Testis (tissue), 2 donors: ENCODE results near the gene METTL4.

Source experiments
- POLR2A ChIP-seq: fragments of 450-650 bp; IDR thresholded peaks from one replicate; pipeline ENCODE4 v1.6.1; 2017; ENCODE audit warnings: antibody characterized with exemption, mild to moderate bottlenecking, moderate library complexity
- TF ChIP-seq, protein P1 (sequence below), 3 experiments: fragments of 450-650 bp in 2 of 3; fragments of 200-600 bp in 1 of 3; sonication (generic) in 1 of 3; IDR thresholded peaks; one replicate each; pipeline ENCODE4 v1.5.1; 2016 to 2019; ENCODE audit warnings: antibody characterized with exemption in 3 of 3, mild to moderate bottlenecking in 2 of 3, moderate library complexity in 1 of 3

DNA sequence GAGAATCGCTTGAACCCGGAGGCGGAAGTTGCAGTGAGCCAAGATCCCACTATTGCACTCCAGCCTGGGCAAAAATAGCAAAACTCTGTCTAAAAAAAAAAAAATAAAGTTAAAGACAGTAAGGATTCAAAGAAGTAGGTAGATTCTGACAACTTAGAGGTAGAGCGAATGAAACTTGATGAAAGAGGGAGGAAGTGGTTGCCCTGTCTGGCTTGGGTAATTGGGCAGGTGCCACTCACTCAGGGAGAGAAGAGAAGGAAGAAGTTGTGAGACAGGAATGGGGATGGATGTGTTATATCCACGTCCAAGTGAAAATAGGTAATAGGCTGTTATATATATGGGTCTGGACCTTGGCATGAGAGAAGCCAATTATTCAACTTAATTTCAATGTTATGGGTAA is 26.3 kb upstream of the METTL4 start:
- TF ChIP-seq, protein P1, sequence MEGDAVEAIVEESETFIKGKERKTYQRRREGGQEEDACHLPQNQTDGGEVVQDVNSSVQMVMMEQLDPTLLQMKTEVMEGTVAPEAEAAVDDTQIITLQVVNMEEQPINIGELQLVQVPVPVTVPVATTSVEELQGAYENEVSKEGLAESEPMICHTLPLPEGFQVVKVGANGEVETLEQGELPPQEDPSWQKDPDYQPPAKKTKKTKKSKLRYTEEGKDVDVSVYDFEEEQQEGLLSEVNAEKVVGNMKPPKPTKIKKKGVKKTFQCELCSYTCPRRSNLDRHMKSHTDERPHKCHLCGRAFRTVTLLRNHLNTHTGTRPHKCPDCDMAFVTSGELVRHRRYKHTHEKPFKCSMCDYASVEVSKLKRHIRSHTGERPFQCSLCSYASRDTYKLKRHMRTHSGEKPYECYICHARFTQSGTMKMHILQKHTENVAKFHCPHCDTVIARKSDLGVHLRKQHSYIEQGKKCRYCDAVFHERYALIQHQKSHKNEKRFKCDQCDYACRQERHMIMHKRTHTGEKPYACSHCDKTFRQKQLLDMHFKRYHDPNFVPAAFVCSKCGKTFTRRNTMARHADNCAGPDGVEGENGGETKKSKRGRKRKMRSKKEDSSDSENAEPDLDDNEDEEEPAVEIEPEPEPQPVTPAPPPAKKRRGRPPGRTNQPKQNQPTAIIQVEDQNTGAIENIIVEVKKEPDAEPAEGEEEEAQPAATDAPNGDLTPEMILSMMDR (IDR thresholded peaks at IDR 0.05), result no peak
- TF ChIP-seq POLR2A, result no peak
